GM18526 (cell line): ENCODE data around the gene TRPM3.

Experiments used
- POLR2A ChIP-seq: IDR thresholded peaks from 3 replicates; pipeline ENCODE4 v1.6.1; 2011; ENCODE audit not compliant: insufficient read length; ENCODE audit errors: extremely low read depth

The TRPM3 gene

GRCh38 chr9:70534061-70534460, 587.4 kb downstream of the TRPM3 start:
- TF ChIP-seq POLR2A: no peak

GRCh38 chr9:70533492-70533891, 587.9 kb downstream of the TRPM3 start:
- no peak for TF ChIP-seq POLR2A

- no peak for TF ChIP-seq POLR2A
Measured at GRCh38 chr9:70532716-70533115, 588.7 kb downstream of the TRPM3 start.

- TF ChIP-seq POLR2A: no peak
Measured at GRCh38 chr9:70531311-70531710, 590.1 kb downstream of the TRPM3 start.

- no peak for TF ChIP-seq POLR2A
Measured at GRCh38 chr9:70530716-70531115, 590.7 kb downstream of the TRPM3 start.

- no peak for TF ChIP-seq POLR2A
Measured at GRCh38 chr9:70529833-70530232, 591.6 kb downstream of the TRPM3 start.

GRCh38 chr9:70529377-70529776, 592.0 kb downstream of the TRPM3 start:
- no peak for TF ChIP-seq POLR2A

- TF ChIP-seq POLR2A: no peak
Measured at GRCh38 chr9:70526902-70527301, 594.5 kb downstream of the TRPM3 start.

GRCh38 chr9:70525519-70525918, 595.9 kb downstream of the TRPM3 start:
- no peak for TF ChIP-seq POLR2A

- TF ChIP-seq POLR2A: no peak
Measured at GRCh38 chr9:70519912-70520724, 601.3 kb downstream of the TRPM3 start.

GRCh38 chr9:70517926-70518610, 603.4 kb downstream of the TRPM3 start:
- TF ChIP-seq POLR2A: no peak

GRCh38 chr9:70514273-70514672, 607.1 kb downstream of the TRPM3 start:
- TF ChIP-seq POLR2A: no peak

GRCh38 chr9:70511858-70512257, 609.6 kb downstream of the TRPM3 start:
- no peak for TF ChIP-seq POLR2A

- no peak for TF ChIP-seq POLR2A
Measured at GRCh38 chr9:70510157-70510770, 611.2 kb downstream of the TRPM3 start.

GRCh38 chr9:70506159-70506558, 615.3 kb downstream of the TRPM3 start:
- no peak for TF ChIP-seq POLR2A

- TF ChIP-seq POLR2A: no peak
Measured at GRCh38 chr9:70504834-70505233, 616.6 kb downstream of the TRPM3 start.
